ENCODE results near the gene UCP3. TPM values are rescaled to one million over a fixed set of nuclear protein-coding genes. Genes with fewer than 3 reads are reported as not detected.

UCP3 gene
- total and polyA plus RNA-seq, 2 of the 8 experiments (the other 6 are each of a cell fraction or from before 2014, with no cell fraction given): 0.85 to 1.3 TPM

DNA sequence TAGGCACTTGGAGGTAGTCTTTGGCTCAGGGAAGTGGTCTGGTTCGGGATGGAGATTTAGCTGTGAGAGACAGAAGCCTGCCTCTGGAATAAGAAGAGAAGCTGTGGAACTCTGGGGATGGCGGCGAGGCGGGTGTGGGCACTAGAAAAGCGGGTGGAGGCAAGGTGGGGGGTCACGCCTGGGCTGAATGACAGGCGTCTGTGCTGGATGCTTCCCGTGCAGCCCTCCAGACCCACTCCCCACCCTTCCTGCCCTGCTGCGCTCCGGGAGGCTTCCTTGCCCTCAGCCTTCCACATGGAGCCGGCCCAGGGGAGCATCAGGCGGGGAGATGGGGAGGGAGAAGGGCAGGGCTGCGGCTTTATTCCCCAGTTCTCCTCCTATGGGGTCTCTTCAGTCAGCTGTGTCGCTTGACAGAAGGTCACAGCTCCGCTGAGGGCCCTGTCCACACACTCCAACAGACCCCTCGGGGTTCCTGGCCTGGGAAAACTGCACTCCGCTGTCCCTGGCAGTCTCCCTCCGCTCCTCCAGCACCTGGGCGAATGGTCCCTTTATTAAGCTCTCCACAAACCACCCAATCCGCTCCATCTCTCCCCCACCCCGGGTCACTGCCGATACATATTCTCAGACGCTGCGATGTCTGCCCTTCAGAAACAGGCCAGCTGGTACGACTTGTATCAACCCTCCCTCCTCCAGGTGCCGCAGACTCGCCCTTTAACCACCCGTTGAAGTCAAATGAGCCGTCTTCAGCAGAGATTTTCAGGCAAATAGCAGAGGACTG is 51.8 kb downstream of the UCP3 start:
- ChIA-PET CTCF (ENCODE audit: partially characterized antibody) (interaction anchor here (0.6 to 2.6 kb wide), 10 partner anchors 7 to 296 kb away, joined by 3 to 8 read pairs (median 4); no protein-coding TSS in a partner anchor), POLR2A (ENCODE audit: partially characterized antibody) (interaction anchor here (0.5 to 2.6 kb wide), 9 partner anchors 10 to 169 kb away, joined by 3 to 13 read pairs (median 4); partner anchors contain the start of gene MRPL48)
- H3K79me1 ChIP-seq (ENCODE audit: low read depth, low read length): peaks cover 4% of the 10 kb centered on the region; the same call in 1 of the 2 replicates
- H3K4ac ChIP-seq (replicated peaks; ENCODE audit: insufficient read length, low read depth, low read length): no peak overlapping the region
- no peak overlapping the region for H2BK15ac ChIP-seq (ENCODE audit: low read length)
- no peaks in the 10 kb centered on the region; a peak in 1 of 7 replicates for H3K4me1 ChIP-seq (replicated peaks in 1 of 4; ENCODE audit: control insufficient read depth in 3 of 4, insufficient read depth in 4 of 4, low read length in 3 of 4)
- peak overlapping the region; percentile 51; the same call in 1 of the 2 replicates for H4K8ac ChIP-seq (ENCODE audit: extremely low read depth, insufficient read depth, low read length)
- no peaks in the 10 kb centered on the region for H3K36me3 ChIP-seq (ENCODE audit: control insufficient read depth in 2 of 4, insufficient read depth in 4 of 4, low read length in 3 of 4)
- H4K20me1 ChIP-seq (replicated peaks in 1 of 2; ENCODE audit: control insufficient read depth in 1 of 2, insufficient read depth in 2 of 2, low read length in 2 of 2): no peaks in the 10 kb centered on the region
- H3K9ac ChIP-seq (replicated peaks in 1 of 4; ENCODE audit: extremely low read depth in 1 of 4, low read depth in 3 of 4, low read length in 3 of 4): no peak overlapping the region
- no peak overlapping the region for H4K5ac ChIP-seq (ENCODE audit: insufficient read length, low read depth, low read length)
- no peak overlapping the region for H4K91ac ChIP-seq (replicated peaks; ENCODE audit: insufficient read length, low read length)
- no peaks in the 10 kb centered on the region for H3K79me2 ChIP-seq (ENCODE audit: control insufficient read depth in 1 of 2, insufficient read depth in 2 of 2, low read length in 2 of 2)
- WGBS, 2 experiments (ENCODE audit: extremely low coverage in 1 of 2, insufficient coverage in 1 of 2, insufficient read length in 1 of 2, insufficient replicate concordance in 2 of 2, low coverage in 1 of 2, low lambda C conversion rate in 2 of 2, missing lambda C conversion rate in 1 of 2): 85% methylated on average over 29 of the region's 29 CpGs; no CpG with 5 or more reads in 1 of the 2 experiments
- no peaks in the 10 kb centered on the region for H3K27me3 ChIP-seq (replicated peaks in 1 of 4; ENCODE audit: control insufficient read depth in 3 of 4, extremely low read depth in 1 of 4, insufficient read depth in 3 of 4, low read length in 3 of 4)
- H2BK120ac ChIP-seq (replicated peaks; ENCODE audit: low read depth, low read length): no peak overlapping the region
- H3K4me2 ChIP-seq (ENCODE audit: insufficient read depth in 1 of 2, low read depth in 2 of 2, low read length in 2 of 2): peak overlapping the region in 1 of 2 experiments; percentile 38; a peak in 1 of 4 replicates
- H3K9me3 ChIP-seq (ENCODE audit: insufficient read depth in 2 of 2, low read depth in 1 of 2, low read length in 1 of 2): no peaks in the 10 kb centered on the region
- H2BK12ac ChIP-seq (ENCODE audit: low read depth, low read length): no peak overlapping the region
- DNase-seq (ENCODE audit: low read depth in 1 of 2, low spot score in 2 of 2) (no peak), FAIRE-seq (no peak)
- H3K4me3 ChIP-seq (ENCODE audit: extremely low read depth in 1 of 4, insufficient read depth in 2 of 4, low read depth in 3 of 4, low read length in 4 of 4): peak overlapping the region in 1 of 4 experiments; percentile 3; a peak in 1 of 8 replicates
- no peak overlapping the region for H2AK5ac ChIP-seq (ENCODE audit: low read depth, low read length)
- H3K14ac ChIP-seq (ENCODE audit: insufficient read length): no peak overlapping the region
- no peak overlapping the region for H2BK20ac ChIP-seq (ENCODE audit: low read length)
- no peak overlapping the region for H2BK5ac ChIP-seq (ENCODE audit: low read depth, low read length)
- no peak overlapping the region for H3K27ac ChIP-seq (ENCODE audit: low read depth, low read length)
- H3K23ac ChIP-seq (ENCODE audit: insufficient read length): no peak overlapping the region
- no peak overlapping the region for H2AFZ ChIP-seq (ENCODE audit: low read length)
- no peak overlapping the region for H3K56ac ChIP-seq (replicated peaks; ENCODE audit: insufficient read length, low read depth, low read length)
- no peak overlapping the region for H3K18ac ChIP-seq (ENCODE audit: extremely low read depth, low read length)
- no peaks in the 10 kb centered on the region for H3K23me2 ChIP-seq (ENCODE audit: low read depth, low read length)
- TF ChIP-seq CHD2 (IDR thresholded peaks at IDR 0.05; ENCODE audit: low read length) (no peak), KDM5A (IDR thresholded peaks at IDR 0.05; ENCODE audit: low read length) (no peak)

All from H1 (cell line).